HL-60 (cell line): ENCODE measurements around the gene TMEM80.

Experiments used
- DNase-seq, 2 experiments: peaks; one replicate each; pipeline ENCODE4 v3.0.0-alpha.2; 2010 to 2020; ENCODE audit warnings: low read depth in 1 of 2, low spot score in 1 of 2
- H3K27ac ChIP-seq: fragments of 250-450 bp; sonication (Bioruptor Pico); replicated peaks from 2 replicates; pipeline ENCODE4 v1.5.1; 2020; ENCODE audit warnings: mild to moderate bottlenecking, moderate library complexity
- H3K27me3 ChIP-seq: fragments of 250-450 bp; sonication (Bioruptor Pico); 2 replicates; pipeline ENCODE4 v1.5.1; 2021; ENCODE audit warnings: mild to moderate bottlenecking, moderate library complexity; ENCODE audit not compliant: insufficient read depth, poor library complexity, severe bottlenecking
- H3K4me3 ChIP-seq: replicated peaks from 2 replicates; pipeline ENCODE4 v1.5.1; 2011; ENCODE audit warnings: mild to moderate bottlenecking, control low read depth, low read length; ENCODE audit not compliant: insufficient read depth
- GABPA ChIP-seq: IDR thresholded peaks from 2 replicates; pipeline ENCODE4 v1.6.1; 2012; ENCODE audit warnings: low read depth
- POLR2AphosphoS5 ChIP-seq: IDR thresholded peaks from 2 replicates; pipeline ENCODE4 v1.6.1; 2012; ENCODE audit warnings: low read depth
- SPI1 ChIP-seq: IDR thresholded peaks from 2 replicates; pipeline ENCODE4 v1.6.1; 2012; ENCODE audit warnings: low read depth, mild to moderate bottlenecking, borderline replicate concordance
- TF ChIP-seq, protein P1 (sequence below): IDR thresholded peaks from one replicate; pipeline ENCODE4 v1.5.1; 2011; ENCODE audit warnings: low read length, control low read depth, inconsistent platforms; ENCODE audit not compliant: insufficient read depth
- TF ChIP-seq, protein P2 (sequence below): IDR thresholded peaks from 2 replicates; pipeline ENCODE4 v1.6.1; 2012; ENCODE audit warnings: low read depth; ENCODE audit not compliant: insufficient replicate concordance

Gene TMEM80

DNA sequence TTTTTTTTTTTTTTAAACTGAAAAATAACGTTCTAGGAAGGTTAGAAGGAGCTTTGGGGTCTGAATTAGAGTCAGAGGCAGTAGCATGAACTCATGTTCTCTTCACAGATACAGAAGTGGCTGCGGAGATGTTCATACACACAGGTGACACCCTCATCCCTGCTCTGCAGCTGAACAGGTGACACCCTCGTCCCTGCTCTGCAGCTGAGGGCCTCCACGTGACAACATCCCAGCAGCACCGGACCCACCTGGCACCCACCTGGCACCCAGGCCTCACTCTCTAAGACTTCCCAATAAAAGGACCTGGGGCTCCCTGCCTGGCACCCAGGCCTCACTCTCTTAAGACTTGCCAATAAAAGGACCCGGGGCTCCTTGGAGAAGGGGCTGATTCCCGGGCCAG lies 38.8 kb upstream of the TMEM80 start:
- Histone ChIP-seq H3K27me3 (no peaks in the 10 kb centered on the region), H3K27ac (no peak overlapping the region), H3K4me3 (no peak overlapping the region)
- no peak for DNase-seq
- TF ChIP-seq, protein P1, sequence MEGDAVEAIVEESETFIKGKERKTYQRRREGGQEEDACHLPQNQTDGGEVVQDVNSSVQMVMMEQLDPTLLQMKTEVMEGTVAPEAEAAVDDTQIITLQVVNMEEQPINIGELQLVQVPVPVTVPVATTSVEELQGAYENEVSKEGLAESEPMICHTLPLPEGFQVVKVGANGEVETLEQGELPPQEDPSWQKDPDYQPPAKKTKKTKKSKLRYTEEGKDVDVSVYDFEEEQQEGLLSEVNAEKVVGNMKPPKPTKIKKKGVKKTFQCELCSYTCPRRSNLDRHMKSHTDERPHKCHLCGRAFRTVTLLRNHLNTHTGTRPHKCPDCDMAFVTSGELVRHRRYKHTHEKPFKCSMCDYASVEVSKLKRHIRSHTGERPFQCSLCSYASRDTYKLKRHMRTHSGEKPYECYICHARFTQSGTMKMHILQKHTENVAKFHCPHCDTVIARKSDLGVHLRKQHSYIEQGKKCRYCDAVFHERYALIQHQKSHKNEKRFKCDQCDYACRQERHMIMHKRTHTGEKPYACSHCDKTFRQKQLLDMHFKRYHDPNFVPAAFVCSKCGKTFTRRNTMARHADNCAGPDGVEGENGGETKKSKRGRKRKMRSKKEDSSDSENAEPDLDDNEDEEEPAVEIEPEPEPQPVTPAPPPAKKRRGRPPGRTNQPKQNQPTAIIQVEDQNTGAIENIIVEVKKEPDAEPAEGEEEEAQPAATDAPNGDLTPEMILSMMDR, result no peak
- TF ChIP-seq, protein P2, sequence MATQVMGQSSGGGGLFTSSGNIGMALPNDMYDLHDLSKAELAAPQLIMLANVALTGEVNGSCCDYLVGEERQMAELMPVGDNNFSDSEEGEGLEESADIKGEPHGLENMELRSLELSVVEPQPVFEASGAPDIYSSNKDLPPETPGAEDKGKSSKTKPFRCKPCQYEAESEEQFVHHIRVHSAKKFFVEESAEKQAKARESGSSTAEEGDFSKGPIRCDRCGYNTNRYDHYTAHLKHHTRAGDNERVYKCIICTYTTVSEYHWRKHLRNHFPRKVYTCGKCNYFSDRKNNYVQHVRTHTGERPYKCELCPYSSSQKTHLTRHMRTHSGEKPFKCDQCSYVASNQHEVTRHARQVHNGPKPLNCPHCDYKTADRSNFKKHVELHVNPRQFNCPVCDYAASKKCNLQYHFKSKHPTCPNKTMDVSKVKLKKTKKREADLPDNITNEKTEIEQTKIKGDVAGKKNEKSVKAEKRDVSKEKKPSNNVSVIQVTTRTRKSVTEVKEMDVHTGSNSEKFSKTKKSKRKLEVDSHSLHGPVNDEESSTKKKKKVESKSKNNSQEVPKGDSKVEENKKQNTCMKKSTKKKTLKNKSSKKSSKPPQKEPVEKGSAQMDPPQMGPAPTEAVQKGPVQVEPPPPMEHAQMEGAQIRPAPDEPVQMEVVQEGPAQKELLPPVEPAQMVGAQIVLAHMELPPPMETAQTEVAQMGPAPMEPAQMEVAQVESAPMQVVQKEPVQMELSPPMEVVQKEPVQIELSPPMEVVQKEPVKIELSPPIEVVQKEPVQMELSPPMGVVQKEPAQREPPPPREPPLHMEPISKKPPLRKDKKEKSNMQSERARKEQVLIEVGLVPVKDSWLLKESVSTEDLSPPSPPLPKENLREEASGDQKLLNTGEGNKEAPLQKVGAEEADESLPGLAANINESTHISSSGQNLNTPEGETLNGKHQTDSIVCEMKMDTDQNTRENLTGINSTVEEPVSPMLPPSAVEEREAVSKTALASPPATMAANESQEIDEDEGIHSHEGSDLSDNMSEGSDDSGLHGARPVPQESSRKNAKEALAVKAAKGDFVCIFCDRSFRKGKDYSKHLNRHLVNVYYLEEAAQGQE, result no peak
- TF ChIP-seq POLR2AphosphoS5 (no peak), SPI1 (no peak), GABPA (no peak)

DNA sequence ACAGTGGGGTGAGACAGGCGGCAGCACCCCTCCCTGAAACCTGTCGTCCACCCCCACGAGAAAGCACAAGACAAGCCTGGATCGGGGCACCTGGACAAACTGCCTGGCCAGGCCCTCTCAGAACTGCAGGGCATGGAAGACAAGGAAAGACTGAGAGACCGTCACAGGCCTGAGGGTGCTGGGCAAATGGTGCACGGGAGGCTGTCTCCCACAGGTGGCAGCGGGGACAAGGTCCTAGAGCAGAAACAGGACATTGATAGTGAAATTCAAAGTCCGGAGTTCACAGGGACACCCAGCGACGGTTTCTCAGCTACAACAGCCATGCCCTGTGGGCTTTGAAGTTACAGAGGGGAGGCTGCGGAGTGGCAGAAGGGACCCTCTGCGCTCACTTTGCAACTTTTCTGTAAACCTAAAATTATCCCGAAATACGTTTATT lies 37.9 kb upstream of the TMEM80 start:
- no peak for DNase-seq
- no peaks in the 10 kb centered on the region for H3K27me3 ChIP-seq
- no peak overlapping the region for H3K27ac ChIP-seq
- no peak overlapping the region for H3K4me3 ChIP-seq
- TF ChIP-seq SPI1, result no peak
- TF ChIP-seq, protein P1, result no peak
- no peak for TF ChIP-seq GABPA
- TF ChIP-seq, protein P2, result no peak
- TF ChIP-seq POLR2AphosphoS5, result no peak

DNA sequence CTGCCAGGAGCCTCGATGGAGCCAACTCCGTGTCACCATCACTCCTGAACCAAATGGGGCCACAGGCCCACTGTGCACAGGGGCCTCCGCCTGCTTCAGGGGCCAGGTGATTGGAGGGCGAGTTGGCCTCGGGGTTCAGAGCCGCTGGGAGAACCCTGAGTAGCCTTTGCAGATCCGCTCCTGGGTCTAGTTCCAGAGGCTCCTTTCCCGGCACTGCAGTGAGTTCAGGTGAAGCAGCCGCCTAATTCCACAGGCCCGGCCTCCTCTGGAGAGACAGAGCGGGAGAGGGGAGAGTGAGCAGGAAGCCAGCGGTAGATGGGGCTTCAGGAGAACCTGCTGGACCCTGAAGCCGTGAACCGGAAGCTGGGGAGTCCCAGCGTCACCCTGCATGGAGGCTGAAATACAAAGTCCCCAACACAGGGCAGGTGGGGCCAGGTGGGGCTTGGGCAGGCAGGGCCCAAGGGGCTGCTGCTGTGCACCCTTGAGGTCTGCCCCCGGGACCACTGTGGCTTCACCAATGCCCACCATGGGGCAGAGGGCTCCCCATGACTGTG lies 36.0 kb upstream of the TMEM80 start:
- Histone ChIP-seq H3K27ac (no peak overlapping the region), H3K4me3 (no peak overlapping the region)

More for the DNA sequence above, 36.0 kb upstream of the TMEM80 start:
- TF ChIP-seq GABPA, result no peak
- TF ChIP-seq POLR2AphosphoS5, result no peak
- TF ChIP-seq, protein P2, result no peak
- TF ChIP-seq, protein P1, result no peak
- TF ChIP-seq SPI1, result no peak
- DNase-seq, result no peak
- no peaks in the 10 kb centered on the region for H3K27me3 ChIP-seq
